ENCODE results near the gene PGM3. TPM values are rescaled to one million over a fixed set of nuclear protein-coding genes. Genes with fewer than 3 reads are reported as not detected.
A peak's percentile ranks its signal among the peaks of the same experiment; 100 is the strongest.

The PGM3 gene
- total and polyA plus RNA-seq, 12 donors, result 5.3 to 23.4 (median 16.1) TPM

GRCh38 chr6:83160167-83160566, 32.9 kb downstream of the PGM3 start:
- Histone ChIP-seq H3K9me3 (no peaks in the 10 kb centered on the region), H3K4me1 (peaks cover 0 to 18% (median 0%) of the 10 kb centered on the region in 9 donors), H3K36me3 (peaks cover 0 to 100% (median 24%) of the 10 kb centered on the region in 9 donors), H3K27me3 (no peaks in the 10 kb centered on the region), H3K27ac (no peak overlapping the region), H3K4me3 (no peak overlapping the region)
- DNase-seq (no peak), ATAC-seq (peak in 2 of 8 donors; percentile 39 to 65)
- 50 to 57% methylated on average over 1 of the region's 1 CpG for WGBS, 2 donors
- no peak for TF ChIP-seq CTCF (IDR thresholded peaks at IDR 0.05)
- intact Hi-C loops (cut with DNase I), result no loop called here

DNA sequence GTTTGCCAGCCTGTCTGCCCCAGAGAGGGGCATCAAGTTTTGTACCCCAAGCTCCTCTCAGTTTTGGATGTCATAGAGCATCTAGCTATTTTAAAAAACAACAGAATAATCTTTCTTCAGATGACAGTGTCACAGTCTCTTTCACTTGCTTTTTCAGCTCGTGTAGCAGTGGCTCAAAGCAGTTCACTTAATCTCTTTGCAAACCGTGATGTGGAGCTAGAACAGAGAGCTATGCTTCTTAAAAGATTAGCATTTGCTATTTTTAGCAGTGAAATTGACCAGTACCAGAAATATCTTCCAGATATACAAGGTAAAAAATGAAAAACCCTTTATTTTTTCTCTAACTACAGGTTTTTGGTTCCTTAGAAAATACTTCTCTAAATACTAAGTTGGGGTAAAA, 37.3 kb downstream of the PGM3 start:
- Histone ChIP-seq H3K27ac (peak overlapping the region in 7 of 10 donors; percentile 0 to 24 (median 7)), H3K4me3 (no peak overlapping the region), H3K27me3 (no peaks in the 10 kb centered on the region), H3K36me3 (peaks cover 0 to 100% (median 32%) of the 10 kb centered on the region in 9 donors), H3K9me3 (no peaks in the 10 kb centered on the region), H3K4me1 (peaks cover 0 to 18% (median 0%) of the 10 kb centered on the region in 9 donors)
- intact Hi-C loops (cut with DNase I), result loop anchor here in 2 of 10 donors (10.0 kb wide), 2 partner anchors 941 to 951 kb away; no protein-coding TSS in a partner anchor
- ATAC-seq (peak in 4 of 8 donors; percentile 57 to 70 (median 62)), DNase-seq (no peak)
- 38 to 50% methylated on average over 2 of the region's 2 CpGs for WGBS, 2 donors
- no peak for TF ChIP-seq CTCF (IDR thresholded peaks at IDR 0.05)

DNA sequence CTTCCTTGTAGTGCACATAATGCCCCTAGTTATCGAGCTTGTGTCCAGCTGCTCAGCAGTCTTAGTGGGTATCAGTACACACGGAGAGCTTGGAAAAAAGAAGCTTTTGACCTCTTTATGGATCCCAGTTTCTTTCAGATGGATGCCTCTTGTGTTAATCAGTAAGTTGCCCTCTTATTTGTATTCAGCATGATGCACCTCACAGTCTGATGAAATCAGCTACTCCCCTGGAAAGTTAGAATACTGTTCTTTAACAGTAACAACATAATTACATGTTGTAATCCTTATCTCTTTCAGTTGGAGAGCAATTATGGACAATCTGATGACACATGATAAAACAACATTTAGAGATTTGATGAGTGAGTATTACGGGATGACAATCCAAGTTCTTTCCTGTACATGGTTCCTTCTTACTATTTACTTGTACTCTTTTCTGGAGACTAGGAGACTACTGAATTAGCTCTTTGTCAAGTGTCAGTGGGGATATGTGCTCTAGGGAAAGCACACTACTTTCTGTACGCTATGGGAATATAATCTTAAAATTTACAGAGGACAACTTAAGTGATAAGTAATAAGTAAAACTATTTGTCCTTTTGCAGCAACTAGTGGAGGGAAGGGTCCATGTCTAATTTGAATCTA, 39.1 kb downstream of the PGM3 start:
- peaks cover 0 to 14% (median 0%) of the 10 kb centered on the region in 9 donors for H3K4me1 ChIP-seq
- H3K4me3 ChIP-seq, result no peak overlapping the region
- ATAC-seq (no peak), DNase-seq (no peak)
- H3K27ac ChIP-seq, result no peak overlapping the region
- H3K27me3 ChIP-seq, result no peaks in the 10 kb centered on the region
- WGBS, 2 donors, result 75 to 86% methylated on average over 4 of the region's 4 CpGs
- H3K36me3 ChIP-seq, result peaks cover 0 to 100% (median 34%) of the 10 kb centered on the region in 9 donors
- H3K9me3 ChIP-seq, result no peaks in the 10 kb centered on the region
- intact Hi-C loops (cut with DNase I), result loop anchor here in 2 of 10 donors (10.0 kb wide), 2 partner anchors 939 to 949 kb away; no protein-coding TSS in a partner anchor
- TF ChIP-seq CTCF (IDR thresholded peaks at IDR 0.05), result no peak

- no peak overlapping the region for H3K4me3 ChIP-seq
- intact Hi-C loops (cut with DNase I), result loop anchor here in 2 of 10 donors (10.0 kb wide), 2 partner anchors 938 to 948 kb away; no protein-coding TSS in a partner anchor
- TF ChIP-seq CTCF (IDR thresholded peaks at IDR 0.05), result no peak
- DNase-seq, result no peak
- no peaks in the 10 kb centered on the region for H3K9me3 ChIP-seq
- H3K36me3 ChIP-seq, result peaks cover 0 to 100% (median 29%) of the 10 kb centered on the region in 9 donors
- H3K27ac ChIP-seq, result no peak overlapping the region
- no peaks in the 10 kb centered on the region for H3K27me3 ChIP-seq
- ATAC-seq, result no peak
- H3K4me1 ChIP-seq, result peaks cover 0 to 14% (median 0%) of the 10 kb centered on the region in 9 donors
- 91 to 96% methylated on average over 1 of the region's 1 CpG for WGBS, 2 donors
Observed at GRCh38 chr6:83152913-83153312, 40.2 kb downstream of the PGM3 start.

All from heart right ventricle (tissue), 16 donors.